Measurements from ENCODE around the gene BACH2.
"Not testable (repeated sequence)": the region's sequence is repeated elsewhere in the genome, so short reads cannot be mapped to it uniquely, and the experiment has no call there.

Gene BACH2

GRCh38 chr6:90296341-90297114 is at the start of gene BACH2:
BACH2 (minus strand) TSS chr6:90296843; CDS start chr6:90008844, 287,999 bp downstream.
- in situ Hi-C loops (cut with MboI; ENCODE audit: low sequenced_read_pairs): loop anchor here (25.0 kb wide), 1 partner anchor 191 kb away; no protein-coding TSS in a partner anchor

DNA sequence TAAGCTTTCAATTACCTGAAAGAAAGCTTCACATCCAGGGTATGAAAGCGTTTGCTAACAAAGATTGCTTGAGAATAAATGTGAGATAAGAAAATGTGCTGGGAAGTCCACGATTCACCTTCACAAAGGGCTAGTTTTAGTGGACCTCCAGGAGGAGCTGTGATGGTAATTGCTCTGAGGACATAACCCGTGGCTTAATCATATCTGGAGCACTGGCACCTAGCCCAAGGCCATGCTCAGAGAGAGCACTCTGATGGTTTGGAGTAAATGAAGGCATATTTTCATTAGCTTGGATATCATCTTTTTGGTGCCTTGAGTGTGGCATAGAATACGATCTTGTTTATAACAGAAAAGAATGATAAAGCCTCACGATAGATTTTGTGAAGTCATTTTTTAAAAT is 46.9 kb upstream of the BACH2 start:
- in situ Hi-C loops (cut with MboI; ENCODE audit: low sequenced_read_pairs): no loop called here

GRCh38 chr6:90338409-90338808 is 41.8 kb upstream of the BACH2 start:
- in situ Hi-C loops (cut with MboI; ENCODE audit: low sequenced_read_pairs): no loop called here

- in situ Hi-C loops (cut with MboI; ENCODE audit: low sequenced_read_pairs): no loop called here
Measured at GRCh38 chr6:90336388-90336947, 39.8 kb upstream of the BACH2 start.

- in situ Hi-C loops (cut with MboI; ENCODE audit: low sequenced_read_pairs): no loop called here
Measured at GRCh38 chr6:90333928-90334327, 37.3 kb upstream of the BACH2 start.

DNA sequence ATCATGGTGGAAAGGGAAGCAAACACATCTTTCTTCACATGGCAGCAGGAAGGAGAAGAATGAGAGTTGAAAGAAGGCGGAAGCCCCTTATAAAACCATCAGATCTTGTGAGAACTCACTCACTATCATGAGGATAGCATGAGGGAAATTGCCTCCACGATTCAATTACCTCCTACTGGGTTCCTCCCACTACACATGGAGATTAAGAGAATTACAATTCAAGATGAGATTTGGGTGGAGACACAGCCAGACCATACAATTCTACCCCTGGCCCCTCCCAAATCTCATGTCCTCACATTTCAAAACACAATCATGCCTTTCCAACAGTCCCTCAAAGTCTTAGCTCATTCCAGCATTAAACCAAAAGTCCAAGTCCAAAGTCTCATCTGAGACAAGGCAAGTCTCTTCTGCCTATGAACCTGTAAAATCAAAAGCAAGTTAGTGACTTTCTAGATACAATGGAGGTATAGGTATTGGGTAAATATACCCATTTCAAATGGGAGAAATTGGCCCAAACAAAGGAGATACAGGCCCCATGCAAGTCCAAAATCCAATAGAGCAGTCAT is 36.4 kb upstream of the BACH2 start:
- in situ Hi-C loops (cut with MboI; ENCODE audit: low sequenced_read_pairs): not testable (repeated sequence)

- in situ Hi-C loops (cut with MboI; ENCODE audit: low sequenced_read_pairs): no loop called here
Measured at GRCh38 chr6:90329386-90330077, 32.9 kb upstream of the BACH2 start.

DNA sequence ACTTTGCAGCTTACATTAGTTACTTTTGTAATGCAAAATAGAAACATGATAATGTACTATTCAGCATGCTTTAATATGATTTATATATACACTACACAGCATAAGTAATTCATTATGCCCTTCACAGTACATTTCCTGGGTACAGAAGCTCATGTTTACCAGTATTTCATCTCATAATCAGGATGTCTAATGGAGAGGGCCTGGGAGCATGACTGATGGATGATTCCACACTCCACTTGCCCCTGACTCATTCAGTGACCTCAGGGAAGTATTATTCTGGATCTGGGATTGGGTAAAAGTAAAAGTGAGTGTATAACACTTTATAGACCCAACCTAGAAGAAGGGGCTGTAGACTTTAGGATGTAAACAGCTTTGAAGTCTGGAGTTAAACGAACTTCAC is 31.4 kb upstream of the BACH2 start:
- in situ Hi-C loops (cut with MboI; ENCODE audit: low sequenced_read_pairs): no loop called here

- in situ Hi-C loops (cut with MboI; ENCODE audit: low sequenced_read_pairs): no loop called here
Measured at GRCh38 chr6:90326404-90327057, 29.9 kb upstream of the BACH2 start.

DNA sequence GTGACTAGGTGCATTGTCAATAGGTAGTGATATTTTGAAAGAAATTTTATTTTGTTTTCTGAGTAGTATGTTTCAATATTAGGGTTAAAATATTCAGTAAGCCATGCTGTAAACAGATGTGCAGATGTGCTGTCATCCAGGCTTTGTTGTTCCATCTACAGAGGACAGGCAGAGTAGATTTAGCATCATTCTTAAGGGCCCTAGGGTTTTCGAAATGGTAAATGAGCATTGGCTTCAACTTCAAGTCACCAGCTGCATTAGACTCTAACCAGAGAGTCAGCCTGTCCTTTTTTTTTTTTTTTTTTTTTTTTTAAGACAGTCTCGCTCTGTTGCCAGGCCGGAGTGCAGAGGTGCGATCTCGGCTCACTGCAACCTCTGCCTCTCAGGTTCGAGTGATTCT is 27.1 kb upstream of the BACH2 start:
- in situ Hi-C loops (cut with MboI; ENCODE audit: low sequenced_read_pairs): no loop called here

GRCh38 chr6:90322976-90323474 is 26.4 kb upstream of the BACH2 start:
- in situ Hi-C loops (cut with MboI; ENCODE audit: low sequenced_read_pairs): no loop called here

GRCh38 chr6:90319979-90320685 is 23.5 kb upstream of the BACH2 start:
- in situ Hi-C loops (cut with MboI; ENCODE audit: low sequenced_read_pairs): no loop called here

DNA sequence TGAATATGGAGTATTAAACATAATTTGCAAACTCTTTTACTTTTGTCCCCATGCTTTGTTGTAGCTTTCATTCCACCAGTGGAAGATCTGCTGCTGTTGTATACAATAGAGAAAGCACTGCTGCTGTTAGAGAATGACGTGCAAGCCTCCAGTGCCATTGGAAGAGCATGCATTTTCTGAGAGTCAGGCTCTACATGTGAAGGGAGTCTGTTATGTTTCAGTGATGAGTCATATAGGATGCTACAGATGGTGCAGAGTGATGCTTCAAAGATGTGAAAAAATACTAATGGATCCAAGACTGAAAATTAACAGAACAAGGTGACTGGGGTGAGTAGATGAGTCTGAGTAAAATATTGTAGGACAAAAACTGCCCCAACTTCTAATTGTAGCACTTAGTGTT is 22.4 kb upstream of the BACH2 start:
- in situ Hi-C loops (cut with MboI; ENCODE audit: low sequenced_read_pairs): no loop called here

DNA sequence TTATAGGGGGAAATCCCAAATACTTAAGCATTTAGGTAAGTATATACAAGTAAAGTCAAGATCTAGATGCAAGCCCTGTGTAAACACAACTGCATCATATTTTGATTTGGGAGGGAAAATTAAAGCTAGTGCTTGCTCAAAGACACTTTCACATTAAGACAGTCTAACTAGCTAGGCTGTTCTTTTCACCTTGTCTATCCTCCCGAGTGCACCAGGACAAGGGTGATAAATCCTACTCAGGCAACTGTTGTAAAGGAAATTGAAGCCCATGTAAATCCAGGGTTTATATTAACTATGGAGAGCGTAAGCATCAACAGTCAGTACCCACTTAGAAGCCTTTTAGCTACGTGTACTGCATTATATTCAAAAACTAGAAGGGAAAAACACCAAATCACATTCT is 19.3 kb upstream of the BACH2 start:
- in situ Hi-C loops (cut with MboI; ENCODE audit: low sequenced_read_pairs): no loop called here

- in situ Hi-C loops (cut with MboI; ENCODE audit: low sequenced_read_pairs): no loop called here
Measured at GRCh38 chr6:90315354-90315950, 18.8 kb upstream of the BACH2 start.

DNA sequence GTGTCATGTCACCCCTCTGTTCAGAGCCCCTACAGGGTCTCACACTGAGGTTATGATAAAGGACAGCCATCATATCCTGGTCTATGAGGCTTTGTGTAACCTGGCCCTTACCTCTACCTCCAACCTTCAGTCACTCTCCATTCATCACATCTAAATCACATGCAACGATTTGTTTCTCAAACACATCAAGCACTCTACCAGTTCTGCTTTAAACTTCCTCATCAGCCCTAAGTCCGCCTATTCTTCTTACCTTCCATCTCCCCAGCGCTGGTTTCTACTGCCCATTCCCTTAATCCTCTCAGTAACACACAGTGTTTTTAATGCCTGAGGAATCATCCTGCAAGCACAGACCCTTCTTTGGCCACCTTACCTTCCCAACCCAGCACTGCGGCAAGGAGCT is 17.9 kb upstream of the BACH2 start:
- in situ Hi-C loops (cut with MboI; ENCODE audit: low sequenced_read_pairs): no loop called here

DNA sequence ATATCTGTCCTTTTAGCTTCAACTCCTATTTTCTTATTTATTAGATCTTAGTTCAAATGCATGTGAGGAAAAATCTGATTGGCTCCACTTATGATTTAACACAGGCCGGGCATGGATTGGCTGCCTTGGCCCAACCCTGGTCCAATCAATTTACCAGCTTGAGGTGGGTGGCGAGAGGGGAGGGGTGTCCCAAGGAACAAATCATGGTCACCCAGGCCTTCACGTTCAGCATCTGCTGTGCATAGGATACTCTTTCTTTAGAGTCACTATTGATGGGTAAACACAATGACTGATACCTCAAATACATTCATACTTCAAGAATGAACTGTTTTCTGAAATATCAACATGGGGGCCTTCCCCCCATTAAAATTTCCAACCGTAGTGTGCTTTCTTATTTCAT is 14.9 kb upstream of the BACH2 start:
- in situ Hi-C loops (cut with MboI; ENCODE audit: low sequenced_read_pairs): no loop called here

DNA sequence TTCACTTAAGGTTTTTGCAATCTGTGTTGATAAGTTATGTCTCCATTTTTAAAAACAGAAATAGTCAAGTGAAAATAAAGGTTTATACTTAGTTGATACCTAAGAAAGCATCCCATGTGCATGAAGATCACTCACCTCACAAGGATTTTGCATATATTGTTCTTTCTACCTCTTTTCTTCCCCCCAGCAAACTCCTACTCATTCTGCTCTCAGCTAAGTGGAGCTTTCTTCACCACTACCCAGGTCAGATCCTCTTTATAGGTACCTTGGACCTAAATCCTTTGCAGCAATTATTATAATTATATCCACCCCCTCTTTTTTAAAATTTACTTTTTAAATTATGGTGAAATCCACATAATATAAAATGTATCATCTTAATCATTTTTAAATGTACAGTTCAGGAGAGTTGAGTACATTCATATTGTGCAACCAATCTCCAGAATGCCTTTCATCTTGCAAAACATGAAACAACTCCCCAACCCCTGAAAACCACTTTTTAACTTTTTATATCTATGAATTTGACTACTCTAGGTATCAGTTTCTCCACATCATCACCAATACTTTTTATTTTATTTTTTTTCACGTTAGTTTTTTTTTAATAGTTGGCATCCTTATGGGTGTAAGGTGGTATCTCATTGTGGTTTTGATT is 9.3 kb upstream of the BACH2 start:
- in situ Hi-C loops (cut with MboI; ENCODE audit: low sequenced_read_pairs): no loop called here

- in situ Hi-C loops (cut with MboI; ENCODE audit: low sequenced_read_pairs): no loop called here
Measured at GRCh38 chr6:90304308-90304707, 7.7 kb upstream of the BACH2 start.

DNA sequence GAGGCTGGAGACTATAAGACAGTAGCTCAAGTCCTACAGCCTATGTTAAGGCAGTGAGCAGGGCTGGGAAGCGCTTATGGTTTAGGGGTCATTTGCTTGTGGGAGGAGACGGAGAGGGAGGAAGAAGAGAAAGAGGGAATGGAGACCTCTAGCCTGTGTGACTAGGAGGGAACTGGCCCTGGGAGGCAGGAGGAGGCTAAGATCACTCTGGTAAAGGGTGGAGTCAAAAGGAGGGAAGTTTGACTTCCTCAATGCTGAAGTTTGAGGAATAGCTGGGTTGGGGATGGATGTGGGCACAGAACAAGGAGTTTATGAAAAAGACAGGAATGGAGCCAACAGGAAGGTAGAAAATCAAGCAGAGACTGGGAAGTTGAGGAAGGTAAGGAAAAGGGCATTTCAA is 6.4 kb upstream of the BACH2 start:
- in situ Hi-C loops (cut with MboI; ENCODE audit: low sequenced_read_pairs): no loop called here
